ENCODE data around the gene HMHB1. TPM values are rescaled to one million over a fixed set of nuclear protein-coding genes. Genes with fewer than 3 reads are reported as not detected.

HMHB1 gene
- total and polyA plus RNA-seq, 9 of the 15 experiments (the other 6 are each of a cell fraction or from before 2014, with no cell fraction given) = not detected

- TF ChIP-seq ZNF324 (CRISPR knock-in tag; IDR thresholded peaks at IDR 0.05) = no peak
Observed at GRCh38 chr5:143833177-143833576, 21.2 kb downstream of the HMHB1 start (continued).

- 0% methylated on average over 3 of the region's 3 CpGs for WGBS (ENCODE audit: insufficient coverage, low coverage, missing lambda C conversion rate)
- CTCF ChIA-PET (ENCODE audit: low intra/inter-chr PET ratio) = interaction anchor here (0.6 kb wide), 1 partner anchor 10 kb away, joined by 3 read pairs; no protein-coding TSS in a partner anchor
- TF ChIP-seq ZNF146 (CRISPR knock-in tag; IDR thresholded peaks at IDR 0.05; ENCODE audit: unreplicated experiment) (no peak), PBX2 (CRISPR knock-in tag; IDR thresholded peaks at IDR 0.05; ENCODE audit: low read depth) (no peak), PBX2 (tag; conservative IDR thresholded peaks at IDR 0.05; ENCODE audit: low read depth) (no peak), NR4A1 (CRISPR knock-in tag; IDR thresholded peaks at IDR 0.05) (no peak), NR4A1 (tag; IDR thresholded peaks at IDR 0.05) (no peak), NFIX (CRISPR knock-in tag; IDR thresholded peaks at IDR 0.05; ENCODE audit: low read depth) (no peak), ZNF274 (IDR thresholded peaks at IDR 0.05; ENCODE audit: borderline replicate concordance, low read depth, low read length) (no peak), ELF1 (tag; IDR thresholded peaks at IDR 0.05) (no peak), RBM15 (IDR thresholded peaks at IDR 0.05; ENCODE audit: insufficient read depth, low read length) (no peak), DDX20 (tag; IDR thresholded peaks at IDR 0.05; ENCODE audit: low read depth) (no peak), BCOR (IDR thresholded peaks at IDR 0.05) (no peak), ZNF431 (CRISPR knock-in tag; IDR thresholded peaks at IDR 0.05) (no peak), TCF7 (IDR thresholded peaks at IDR 0.05; ENCODE audit: borderline replicate concordance) (no peak), BCL6 (CRISPR knock-in tag; IDR thresholded peaks at IDR 0.05) (no peak)
- TF ChIP-seq, protein P1, sequence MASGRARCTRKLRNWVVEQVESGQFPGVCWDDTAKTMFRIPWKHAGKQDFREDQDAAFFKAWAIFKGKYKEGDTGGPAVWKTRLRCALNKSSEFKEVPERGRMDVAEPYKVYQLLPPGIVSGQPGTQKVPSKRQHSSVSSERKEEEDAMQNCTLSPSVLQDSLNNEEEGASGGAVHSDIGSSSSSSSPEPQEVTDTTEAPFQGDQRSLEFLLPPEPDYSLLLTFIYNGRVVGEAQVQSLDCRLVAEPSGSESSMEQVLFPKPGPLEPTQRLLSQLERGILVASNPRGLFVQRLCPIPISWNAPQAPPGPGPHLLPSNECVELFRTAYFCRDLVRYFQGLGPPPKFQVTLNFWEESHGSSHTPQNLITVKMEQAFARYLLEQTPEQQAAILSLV (tag; IDR thresholded peaks at IDR 0.05) = no peak
- TF ChIP-seq, protein P2, sequence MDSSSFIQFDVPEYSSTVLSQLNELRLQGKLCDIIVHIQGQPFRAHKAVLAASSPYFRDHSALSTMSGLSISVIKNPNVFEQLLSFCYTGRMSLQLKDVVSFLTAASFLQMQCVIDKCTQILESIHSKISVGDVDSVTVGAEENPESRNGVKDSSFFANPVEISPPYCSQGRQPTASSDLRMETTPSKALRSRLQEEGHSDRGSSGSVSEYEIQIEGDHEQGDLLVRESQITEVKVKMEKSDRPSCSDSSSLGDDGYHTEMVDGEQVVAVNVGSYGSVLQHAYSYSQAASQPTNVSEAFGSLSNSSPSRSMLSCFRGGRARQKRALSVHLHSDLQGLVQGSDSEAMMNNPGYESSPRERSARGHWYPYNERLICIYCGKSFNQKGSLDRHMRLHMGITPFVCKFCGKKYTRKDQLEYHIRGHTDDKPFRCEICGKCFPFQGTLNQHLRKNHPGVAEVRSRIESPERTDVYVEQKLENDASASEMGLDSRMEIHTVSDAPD (CRISPR knock-in tag; IDR thresholded peaks at IDR 0.05) = no peak
- H3K9me3 ChIP-seq (replicated peaks; ENCODE audit: control insufficient read depth, insufficient read depth, low read depth, low read length) = no peaks in the 10 kb centered on the region
- no peaks in the 10 kb centered on the region for H3K36me3 ChIP-seq (ENCODE audit: control insufficient read depth, insufficient read depth, low read length)
- no peak overlapping the region for H3K4me2 ChIP-seq (ENCODE audit: insufficient read depth, low read length)
- H3K4me3 ChIP-seq = no peak overlapping the region
- no peaks in the 10 kb centered on the region for H3K79me2 ChIP-seq (ENCODE audit: control insufficient read depth, insufficient read depth, low read length)
- no peak overlapping the region for H3K27ac ChIP-seq (ENCODE audit: extremely low read depth, low read depth, low read length)
- in situ Hi-C loops (cut with MboI) = loop anchor here (10.0 kb wide), 1 partner anchor 840 kb away; no protein-coding TSS in a partner anchor
- H4K20me1 ChIP-seq (replicated peaks; ENCODE audit: control insufficient read depth, insufficient read depth, low read length) = no peaks in the 10 kb centered on the region
- DNase-seq (ENCODE audit: extremely low read depth in 1 of 4, low spot score in 3 of 4) = no peak
- H2AFZ ChIP-seq (ENCODE audit: low read depth, low read length) = no peak overlapping the region
- BruUV-seq (replicated peaks) = no TSS peak
- intact Hi-C loops (cut with micrococcal nuclease) = no loop called here
- no peak for FAIRE-seq
- POLR2A ChIA-PET = no interaction called here
- no peak overlapping the region for H3K9ac ChIP-seq (ENCODE audit: insufficient read depth in 1 of 2, low read depth in 2 of 2, low read length in 2 of 2)
- H3K4me1 ChIP-seq (replicated peaks in 1 of 2; ENCODE audit: control insufficient read depth in 2 of 2, insufficient read depth in 2 of 2, low read length in 2 of 2) = no peaks in the 10 kb centered on the region
- H3K27me3 ChIP-seq (ENCODE audit: control insufficient read depth in 2 of 2, insufficient read depth in 2 of 2, low read length in 2 of 2) = no peaks in the 10 kb centered on the region
- H3K9me1 ChIP-seq (ENCODE audit: control insufficient read depth, insufficient read depth, low read length) = no peaks in the 10 kb centered on the region
- ATAC-seq = no peak
Observed at GRCh38 chr5:143835251-143835650, 23.3 kb downstream of the HMHB1 start.

Measured in K562 (cell line).